VCaP (cell line): ENCODE data around the gene MECP2.
A peak's percentile ranks its signal among the peaks of the same experiment; 100 is the strongest.

ENCODE experiments used
- H3K27ac ChIP-seq: fragments of 450-650 bp; 2 replicates; pipeline ENCODE4 v1.5.1; 2017
- TF ChIP-seq, protein P1 (sequence below): fragments of 450-650 bp; conservative IDR thresholded peaks from 2 replicates; pipeline ENCODE4 v1.5.1; 2017; ENCODE audit warnings: mild to moderate bottlenecking, moderate library complexity

Gene MECP2

GRCh38 chrX:154014429-154015380 is 82.8 kb downstream of the MECP2 start:
- H3K27ac ChIP-seq: peak overlapping the region; percentile 91
- TF ChIP-seq, protein P1, sequence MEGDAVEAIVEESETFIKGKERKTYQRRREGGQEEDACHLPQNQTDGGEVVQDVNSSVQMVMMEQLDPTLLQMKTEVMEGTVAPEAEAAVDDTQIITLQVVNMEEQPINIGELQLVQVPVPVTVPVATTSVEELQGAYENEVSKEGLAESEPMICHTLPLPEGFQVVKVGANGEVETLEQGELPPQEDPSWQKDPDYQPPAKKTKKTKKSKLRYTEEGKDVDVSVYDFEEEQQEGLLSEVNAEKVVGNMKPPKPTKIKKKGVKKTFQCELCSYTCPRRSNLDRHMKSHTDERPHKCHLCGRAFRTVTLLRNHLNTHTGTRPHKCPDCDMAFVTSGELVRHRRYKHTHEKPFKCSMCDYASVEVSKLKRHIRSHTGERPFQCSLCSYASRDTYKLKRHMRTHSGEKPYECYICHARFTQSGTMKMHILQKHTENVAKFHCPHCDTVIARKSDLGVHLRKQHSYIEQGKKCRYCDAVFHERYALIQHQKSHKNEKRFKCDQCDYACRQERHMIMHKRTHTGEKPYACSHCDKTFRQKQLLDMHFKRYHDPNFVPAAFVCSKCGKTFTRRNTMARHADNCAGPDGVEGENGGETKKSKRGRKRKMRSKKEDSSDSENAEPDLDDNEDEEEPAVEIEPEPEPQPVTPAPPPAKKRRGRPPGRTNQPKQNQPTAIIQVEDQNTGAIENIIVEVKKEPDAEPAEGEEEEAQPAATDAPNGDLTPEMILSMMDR: no peak

GRCh38 chrX:154013614-154014360 is 83.7 kb downstream of the MECP2 start:
- TF ChIP-seq, protein P1: peak; percentile 85
- H3K27ac ChIP-seq: no peak overlapping the region

DNA sequence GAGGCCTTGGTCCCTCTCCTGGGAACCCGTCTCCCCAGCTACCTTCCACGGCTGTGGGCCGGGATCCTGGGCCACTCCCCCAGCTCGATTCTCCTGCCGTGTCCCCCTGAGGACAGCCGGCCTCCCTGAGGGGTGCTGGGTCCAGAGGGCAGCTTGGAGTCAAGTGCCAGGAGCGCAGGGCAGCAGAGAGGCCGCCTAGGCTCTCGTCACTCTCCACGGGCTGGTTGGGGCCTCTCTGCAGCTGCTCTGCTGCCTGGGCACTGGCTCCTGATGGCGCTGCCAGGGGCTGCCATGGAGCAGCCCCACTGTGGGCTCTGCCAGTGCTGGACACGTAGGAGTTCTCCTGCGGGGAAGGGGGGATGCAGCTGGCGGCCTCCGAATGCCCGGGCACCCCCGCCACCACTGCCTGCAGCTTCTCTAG is 84.5 kb downstream of the MECP2 start:
- TF ChIP-seq, protein P1: no peak
- H3K27ac ChIP-seq: no peak overlapping the region

DNA sequence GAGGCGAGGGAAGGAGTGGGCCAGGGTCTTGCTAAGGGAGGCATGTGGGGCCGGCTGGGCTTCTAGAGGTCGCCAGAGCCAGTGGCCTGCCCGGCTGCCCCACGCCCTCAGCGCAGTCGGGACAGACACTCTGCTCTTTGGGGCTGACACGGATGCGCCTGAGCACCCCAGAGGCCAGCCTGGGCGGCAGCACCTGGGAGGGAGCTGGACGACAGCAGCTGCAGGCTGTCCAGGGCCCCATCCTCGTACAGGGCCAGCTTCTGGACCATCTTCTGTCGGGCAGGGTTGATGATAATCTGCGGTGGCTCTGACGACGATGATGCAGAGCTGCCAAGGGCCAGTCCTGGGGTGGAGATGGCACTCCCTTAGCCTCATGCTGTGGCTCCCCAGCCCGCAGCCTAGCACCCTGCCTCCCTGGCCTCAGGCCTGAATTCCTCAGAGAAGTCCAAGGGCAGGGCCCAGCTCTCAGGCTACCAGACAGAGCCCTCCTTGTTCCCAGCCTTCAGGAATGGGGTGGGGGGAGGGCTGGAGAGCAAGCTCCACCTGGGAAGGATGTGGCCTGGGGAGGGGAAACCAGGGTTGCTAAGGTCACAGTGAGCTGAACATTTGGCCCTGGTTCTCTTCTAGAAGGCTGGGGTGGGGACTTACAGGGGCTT is 85.1 kb downstream of the MECP2 start:
- TF ChIP-seq, protein P1: no peak
- H3K27ac ChIP-seq: no peak overlapping the region

DNA sequence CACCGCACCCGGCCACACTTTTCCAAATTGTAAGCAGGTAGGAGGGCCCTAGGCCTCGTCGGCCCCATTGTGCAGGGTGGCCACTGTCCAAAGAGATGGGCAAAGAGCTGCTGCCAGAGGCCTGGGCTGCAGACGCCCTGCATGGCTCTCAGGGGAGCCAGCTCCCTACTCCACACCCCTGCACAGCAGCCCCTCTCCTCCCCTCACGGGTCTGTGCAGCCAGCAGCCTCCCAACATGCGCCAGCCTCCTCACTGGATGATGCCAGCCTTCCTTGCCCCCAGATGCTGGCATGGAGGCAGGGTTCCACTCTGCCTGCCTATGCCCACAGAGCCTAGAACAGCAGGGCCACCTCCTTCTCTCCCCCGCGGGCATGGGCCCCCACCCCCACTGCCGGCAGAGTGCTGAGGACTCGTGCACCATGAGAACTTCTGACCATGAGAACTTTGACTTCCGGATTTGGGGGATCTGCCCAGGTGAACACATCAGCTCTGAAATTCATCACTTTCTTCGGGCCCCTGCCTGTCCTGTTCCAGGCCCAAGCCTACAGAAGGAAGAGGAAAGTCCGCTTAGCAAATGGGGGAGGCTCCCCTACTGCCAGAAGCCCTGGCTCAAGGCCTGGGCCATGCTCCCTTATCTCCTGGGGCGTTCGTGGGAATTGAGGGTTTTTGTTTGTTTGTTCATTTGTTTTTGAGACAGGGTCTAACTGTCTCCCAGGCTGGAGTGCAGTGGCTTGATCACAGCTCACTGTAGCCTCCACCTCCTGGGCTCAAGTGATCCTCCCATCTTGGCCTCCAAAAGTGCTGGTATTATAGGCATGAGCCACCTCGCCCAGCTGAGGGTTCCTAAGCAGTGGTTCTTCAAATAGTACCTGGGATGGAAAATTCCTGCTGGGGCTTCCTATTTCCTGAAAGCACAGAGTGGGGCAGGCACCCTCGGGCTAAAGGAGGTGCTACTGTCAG is 85.9 kb downstream of the MECP2 start:
- H3K27ac ChIP-seq: no peak overlapping the region
- TF ChIP-seq, protein P1: no peak

DNA sequence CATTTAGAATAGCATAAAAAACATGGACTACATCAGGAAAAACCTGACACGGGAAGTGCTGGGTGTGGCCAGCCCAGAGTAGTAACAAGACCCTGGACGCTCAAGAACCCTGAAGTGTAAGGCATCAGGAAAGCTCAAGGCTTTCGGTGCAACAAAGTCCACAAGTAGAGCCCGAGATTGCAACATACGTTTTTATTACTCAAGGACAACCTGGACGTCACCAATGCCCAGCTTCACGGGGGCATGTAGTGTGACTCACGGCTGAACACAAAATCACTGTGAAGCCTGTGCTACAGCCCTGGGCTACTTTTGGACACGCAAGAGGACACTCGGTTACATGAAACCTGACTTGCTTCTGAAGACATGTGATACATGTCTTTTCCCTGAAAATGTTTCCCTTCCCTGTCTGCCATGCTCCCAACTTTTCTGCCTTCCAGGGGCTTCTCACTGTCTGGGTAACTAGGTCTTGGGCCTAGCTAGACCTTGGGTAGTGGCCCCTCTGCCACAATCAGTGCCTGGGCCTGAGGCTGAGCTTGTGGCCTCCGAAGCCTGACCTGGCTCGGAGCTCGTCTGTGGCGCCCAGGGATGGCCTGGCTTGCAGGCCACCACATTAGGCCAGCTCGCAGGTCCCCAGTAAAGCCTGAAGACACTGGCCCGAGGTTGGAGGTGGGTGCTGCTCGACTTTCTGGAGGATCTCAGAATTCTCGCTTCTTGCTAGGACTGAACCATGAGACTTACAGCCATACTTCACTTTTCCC is 87.0 kb downstream of the MECP2 start:
- TF ChIP-seq, protein P1: no peak
- no peak overlapping the region for H3K27ac ChIP-seq
